ENCODE measurements around the gene PIP4P1. TPM values are rescaled to one million over a fixed set of nuclear protein-coding genes. Genes with fewer than 3 reads are reported as not detected.

Gene PIP4P1
- total and polyA plus RNA-seq, 9 of the 15 experiments (the other 6 are each of a cell fraction or from before 2014, with no cell fraction given), result 5.3 to 20.9 (median 10.7) TPM

DNA sequence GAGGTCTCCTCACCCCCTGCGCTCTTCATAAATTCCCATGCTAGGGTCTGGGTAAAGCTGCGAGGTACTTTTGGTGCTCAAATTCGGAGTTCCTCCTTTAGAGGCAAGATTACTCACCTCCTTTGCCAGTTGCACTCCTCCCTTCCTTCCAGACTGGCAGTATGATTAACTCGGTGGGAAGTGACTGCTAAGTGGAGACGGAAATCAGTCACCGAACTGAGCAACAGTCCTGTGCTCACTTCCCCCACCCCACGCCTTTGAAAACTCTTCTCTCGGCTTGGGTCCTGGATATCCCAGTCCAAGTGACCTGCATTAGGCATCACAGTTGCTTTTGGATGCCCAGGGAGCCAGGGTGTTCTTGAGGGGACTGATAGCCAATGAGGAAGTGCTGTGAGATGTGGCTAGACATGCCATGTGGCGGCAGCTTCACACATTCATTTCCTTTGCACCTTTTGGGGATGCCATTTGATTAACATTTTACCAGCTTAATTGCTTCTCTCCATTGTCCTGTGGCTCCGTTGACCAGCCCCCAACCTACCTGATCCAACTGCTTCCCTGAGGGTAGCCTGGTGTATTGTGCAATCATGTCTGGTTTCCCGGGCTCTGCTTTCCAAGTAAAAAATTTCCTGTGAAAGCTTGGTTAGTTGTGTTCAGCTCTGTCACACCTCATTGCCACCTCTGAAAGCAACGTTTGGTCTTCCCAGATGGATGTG lies 8.8 kb upstream of the PIP4P1 start (continued):
- TF ChIP-seq, protein P1, sequence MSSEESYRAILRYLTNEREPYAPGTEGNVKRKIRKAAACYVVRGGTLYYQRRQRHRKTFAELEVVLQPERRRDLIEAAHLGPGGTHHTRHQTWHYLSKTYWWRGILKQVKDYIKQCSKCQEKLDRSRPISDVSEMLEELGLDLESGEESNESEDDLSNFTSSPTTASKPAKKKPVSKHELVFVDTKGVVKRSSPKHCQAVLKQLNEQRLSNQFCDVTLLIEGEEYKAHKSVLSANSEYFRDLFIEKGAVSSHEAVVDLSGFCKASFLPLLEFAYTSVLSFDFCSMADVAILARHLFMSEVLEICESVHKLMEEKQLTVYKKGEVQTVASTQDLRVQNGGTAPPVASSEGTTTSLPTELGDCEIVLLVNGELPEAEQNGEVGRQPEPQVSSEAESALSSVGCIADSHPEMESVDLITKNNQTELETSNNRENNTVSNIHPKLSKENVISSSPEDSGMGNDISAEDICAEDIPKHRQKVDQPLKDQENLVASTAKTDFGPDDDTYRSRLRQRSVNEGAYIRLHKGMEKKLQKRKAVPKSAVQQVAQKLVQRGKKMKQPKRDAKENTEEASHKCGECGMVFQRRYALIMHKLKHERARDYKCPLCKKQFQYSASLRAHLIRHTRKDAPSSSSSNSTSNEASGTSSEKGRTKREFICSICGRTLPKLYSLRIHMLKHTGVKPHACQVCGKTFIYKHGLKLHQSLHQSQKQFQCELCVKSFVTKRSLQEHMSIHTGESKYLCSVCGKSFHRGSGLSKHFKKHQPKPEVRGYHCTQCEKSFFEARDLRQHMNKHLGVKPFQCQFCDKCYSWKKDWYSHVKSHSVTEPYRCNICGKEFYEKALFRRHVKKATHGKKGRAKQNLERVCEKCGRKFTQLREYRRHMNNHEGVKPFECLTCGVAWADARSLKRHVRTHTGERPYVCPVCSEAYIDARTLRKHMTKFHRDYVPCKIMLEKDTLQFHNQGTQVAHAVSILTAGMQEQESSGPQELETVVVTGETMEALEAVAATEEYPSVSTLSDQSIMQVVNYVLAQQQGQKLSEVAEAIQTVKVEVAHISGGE (CRISPR knock-in tag; IDR thresholded peaks at IDR 0.05), result peak in 1 of 3 experiments; percentile 18; a peak in 1 of 6 replicates
- TF ChIP-seq, protein P2, sequence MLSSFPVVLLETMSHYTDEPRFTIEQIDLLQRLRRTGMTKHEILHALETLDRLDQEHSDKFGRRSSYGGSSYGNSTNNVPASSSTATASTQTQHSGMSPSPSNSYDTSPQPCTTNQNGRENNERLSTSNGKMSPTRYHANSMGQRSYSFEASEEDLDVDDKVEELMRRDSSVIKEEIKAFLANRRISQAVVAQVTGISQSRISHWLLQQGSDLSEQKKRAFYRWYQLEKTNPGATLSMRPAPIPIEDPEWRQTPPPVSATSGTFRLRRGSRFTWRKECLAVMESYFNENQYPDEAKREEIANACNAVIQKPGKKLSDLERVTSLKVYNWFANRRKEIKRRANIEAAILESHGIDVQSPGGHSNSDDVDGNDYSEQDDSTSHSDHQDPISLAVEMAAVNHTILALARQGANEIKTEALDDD (IDR thresholded peaks at IDR 0.05), result 0 out of 2 replicates have a peak, but pooled peaks have one; percentile 15
- TF ChIP-seq PPARD (CRISPR knock-in tag; IDR thresholded peaks at IDR 0.05) (no peak), ETV6 (IDR thresholded peaks at IDR 0.05; ENCODE audit: borderline replicate concordance in 1 of 2, low read depth in 2 of 2, low read length in 1 of 2) (peak in 1 of 2 experiments; percentile 40; a peak in 2 of 4 replicates), ETV6 (CRISPR knock-in tag; IDR thresholded peaks at IDR 0.05; ENCODE audit: borderline replicate concordance) (no peak), TOE1 (IDR thresholded peaks at IDR 0.05; ENCODE audit: borderline replicate concordance) (no peak), TOE1 (CRISPR knock-in tag; IDR thresholded peaks at IDR 0.05; ENCODE audit: borderline replicate concordance, low read depth) (no peak), GATAD2A (IDR thresholded peaks at IDR 0.05) (no peak), ZNF764 (CRISPR knock-in tag; IDR thresholded peaks at IDR 0.05; ENCODE audit: low read depth) (no peak), TAF15 (IDR thresholded peaks at IDR 0.05; ENCODE audit: low read depth, low read length) (no peak), ILK (tag; IDR thresholded peaks at IDR 0.05; ENCODE audit: borderline replicate concordance, low read depth) (no peak), ZNF57 (CRISPR knock-in tag; IDR thresholded peaks at IDR 0.05) (no peak), BRD4 (IDR thresholded peaks at IDR 0.05) (no peak)
- TF ChIP-seq, protein P3, sequence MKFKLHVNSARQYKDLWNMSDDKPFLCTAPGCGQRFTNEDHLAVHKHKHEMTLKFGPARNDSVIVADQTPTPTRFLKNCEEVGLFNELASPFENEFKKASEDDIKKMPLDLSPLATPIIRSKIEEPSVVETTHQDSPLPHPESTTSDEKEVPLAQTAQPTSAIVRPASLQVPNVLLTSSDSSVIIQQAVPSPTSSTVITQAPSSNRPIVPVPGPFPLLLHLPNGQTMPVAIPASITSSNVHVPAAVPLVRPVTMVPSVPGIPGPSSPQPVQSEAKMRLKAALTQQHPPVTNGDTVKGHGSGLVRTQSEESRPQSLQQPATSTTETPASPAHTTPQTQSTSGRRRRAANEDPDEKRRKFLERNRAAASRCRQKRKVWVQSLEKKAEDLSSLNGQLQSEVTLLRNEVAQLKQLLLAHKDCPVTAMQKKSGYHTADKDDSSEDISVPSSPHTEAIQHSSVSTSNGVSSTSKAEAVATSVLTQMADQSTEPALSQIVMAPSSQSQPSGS (CRISPR knock-in tag; IDR thresholded peaks at IDR 0.05), result no peak
